HepG2 (cell line): ENCODE data around the gene TCAP. TPM values are rescaled to one million over a fixed set of nuclear protein-coding genes. Genes with fewer than 3 reads are reported as not detected.

Experiments used
- CHD2 ChIP-seq: IDR thresholded peaks from 2 replicates; pipeline ENCODE4 v1.6.1; 2011; ENCODE audit warnings: low read depth, low read length, improper control_type of control experiment
- GABPB1 ChIP-seq: IDR thresholded peaks from 2 replicates; pipeline ENCODE4 v1.6.1; 2016; ENCODE audit warnings: mild to moderate bottlenecking, missing genetic modification reagents, moderate library complexity, missing compliant biosample characterization
- KAT8 ChIP-seq: IDR thresholded peaks from 2 replicates; pipeline ENCODE4 v1.6.1; 2016; ENCODE audit warnings: missing genetic modification reagents, missing compliant biosample characterization
- KLF16 ChIP-seq, 2 experiments: sonication (generic) in 1 of 2; formaldehyde crosslinking in 1 of 2; IDR thresholded peaks; 2 replicates each; pipeline versions ENCODE4 v1.6.1 to v1.8.0; 2016 to 2023; ENCODE audit warnings: missing genetic modification reagents in 2 of 2, missing compliant biosample characterization in 1 of 2
- MAFF ChIP-seq: IDR thresholded peaks from 2 replicates; pipeline ENCODE4 v1.6.1; 2011; ENCODE audit warnings: low read depth, low read length, improper control_type of control experiment
- MATR3 ChIP-seq: sonication (generic); formaldehyde crosslinking; IDR thresholded peaks from 2 replicates; pipeline ENCODE4 v1.4.0; 2020; ENCODE audit warnings: missing genetic modification reagents
- MBD4 ChIP-seq: IDR thresholded peaks from 2 replicates; pipeline ENCODE4 v1.6.1; 2012; ENCODE audit warnings: low read length, inconsistent platforms, borderline replicate concordance
- NCOA5 ChIP-seq: sonication (generic); formaldehyde crosslinking; IDR thresholded peaks from 2 replicates; pipeline ENCODE4 v1.4.0; 2020; ENCODE audit warnings: missing genetic modification reagents
- NFRKB ChIP-seq: fragments of 450-650 bp; IDR thresholded peaks from 2 replicates; pipeline ENCODE4 v1.6.1; 2017
- RBFOX2 ChIP-seq: fragments of 200-400 bp; formaldehyde crosslinking; IDR thresholded peaks from 2 replicates; pipeline ENCODE4 v1.6.1; 2017; ENCODE audit warnings: low read depth, mild to moderate bottlenecking, low read length
- STAT5B ChIP-seq: sonication (generic); formaldehyde crosslinking; IDR thresholded peaks from 2 replicates; pipeline ENCODE4 v1.4.0; 2020; ENCODE audit warnings: missing genetic modification reagents
- THYN1 ChIP-seq: sonication (generic); formaldehyde crosslinking; IDR thresholded peaks from 2 replicates; pipeline ENCODE4 v1.8.1; 2023; ENCODE audit warnings: low read depth, mild to moderate bottlenecking, moderate library complexity, missing genetic modification reagents, borderline replicate concordance
- XRCC5 ChIP-seq: fragments of 200-400 bp; formaldehyde crosslinking; optimal IDR thresholded peaks from 2 replicates; pipeline ENCODE3; 2017; ENCODE audit warnings: mild to moderate bottlenecking, low read length
- ZC3H13 ChIP-seq: sonication (generic); formaldehyde crosslinking; IDR thresholded peaks from 2 replicates; pipeline ENCODE4 v1.8.1; 2023; ENCODE audit warnings: mild to moderate bottlenecking, missing genetic modification reagents, moderate library complexity
- ZNF232 ChIP-seq: sonication (generic); formaldehyde crosslinking; IDR thresholded peaks from 2 replicates; pipeline ENCODE4 v1.4.0; 2020; ENCODE audit warnings: missing genetic modification reagents, borderline replicate concordance
- ZNF770 ChIP-seq: sonication (generic); formaldehyde crosslinking; IDR thresholded peaks from 2 replicates; pipeline ENCODE4 v1.5.0; 2020; ENCODE audit warnings: mild to moderate bottlenecking, missing genetic modification reagents
- ZNF879 ChIP-seq: sonication (generic); formaldehyde crosslinking; IDR thresholded peaks from 2 replicates; pipeline ENCODE4 v1.8.1; 2023; ENCODE audit warnings: missing genetic modification reagents
- ZSCAN30 ChIP-seq: sonication (generic); formaldehyde crosslinking; IDR thresholded peaks from 2 replicates; pipeline ENCODE4 v1.5.0; 2020; ENCODE audit warnings: mild to moderate bottlenecking, missing genetic modification reagents
- polyA plus RNA-seq, 8 experiments: library from polyadenylated mRNA; depleted of rRNA in 3 of 8; stranded (reverse) in 7 of 8; unstranded in 1 of 8; fragments of >200 nt; fragmentation: Illumina TruSeq in 4 of 8; extraction: Trizol in 4 of 8; gene quantifications; 2 replicates each; pipeline versions ENCODE4 v1.2.1 to v1.2.3, GENCODE V29; 2011 to 2016; ENCODE audit warnings: low read depth in 4 of 8, missing spikeins in 1 of 8, mixed read lengths in 1 of 8; ENCODE audit not compliant: insufficient read depth in 1 of 8
- total RNA-seq, 5 experiments: library from RNA; depleted of rRNA; stranded (reverse); fragments of >200 nt; fragmentation: Illumina TruSeq; extraction: Trizol; gene quantifications; 2 replicates each; pipeline ENCODE4 v1.2.3, GENCODE V29; 2016; ENCODE audit warnings: low read depth in 1 of 5
- TF ChIP-seq, protein P1 (sequence below): sonication (generic); formaldehyde crosslinking; IDR thresholded peaks from 2 replicates; pipeline ENCODE4 v1.4.0; 2020; ENCODE audit warnings: mild to moderate bottlenecking, missing genetic modification reagents
- TF ChIP-seq, protein P2 (sequence below): sonication (generic); formaldehyde crosslinking; IDR thresholded peaks from 2 replicates; pipeline ENCODE4 v1.9.0; 2021; ENCODE audit warnings: missing genetic modification reagents, borderline replicate concordance
- TF ChIP-seq, protein P3 (sequence below): sonication (generic); formaldehyde crosslinking; IDR thresholded peaks from 2 replicates; pipeline ENCODE4 v1.5.0; 2020; ENCODE audit warnings: missing genetic modification reagents
- TF ChIP-seq, protein P4 (sequence below): sonication (generic); formaldehyde crosslinking; IDR thresholded peaks from 2 replicates; pipeline ENCODE4 v1.8.0; 2022; ENCODE audit warnings: mild to moderate bottlenecking, missing genetic modification reagents, moderate library complexity
- TF ChIP-seq, protein P5 (sequence below): sonication (generic); formaldehyde crosslinking; IDR thresholded peaks from 2 replicates; pipeline ENCODE4 v1.8.0; 2022; ENCODE audit warnings: mild to moderate bottlenecking, missing genetic modification reagents, moderate library complexity

The TCAP gene
- total and polyA plus RNA-seq, 2 of the 13 experiments (the other 11 are each of a cell fraction or from before 2014, with no cell fraction given): 0.24 to 0.65 TPM

DNA sequence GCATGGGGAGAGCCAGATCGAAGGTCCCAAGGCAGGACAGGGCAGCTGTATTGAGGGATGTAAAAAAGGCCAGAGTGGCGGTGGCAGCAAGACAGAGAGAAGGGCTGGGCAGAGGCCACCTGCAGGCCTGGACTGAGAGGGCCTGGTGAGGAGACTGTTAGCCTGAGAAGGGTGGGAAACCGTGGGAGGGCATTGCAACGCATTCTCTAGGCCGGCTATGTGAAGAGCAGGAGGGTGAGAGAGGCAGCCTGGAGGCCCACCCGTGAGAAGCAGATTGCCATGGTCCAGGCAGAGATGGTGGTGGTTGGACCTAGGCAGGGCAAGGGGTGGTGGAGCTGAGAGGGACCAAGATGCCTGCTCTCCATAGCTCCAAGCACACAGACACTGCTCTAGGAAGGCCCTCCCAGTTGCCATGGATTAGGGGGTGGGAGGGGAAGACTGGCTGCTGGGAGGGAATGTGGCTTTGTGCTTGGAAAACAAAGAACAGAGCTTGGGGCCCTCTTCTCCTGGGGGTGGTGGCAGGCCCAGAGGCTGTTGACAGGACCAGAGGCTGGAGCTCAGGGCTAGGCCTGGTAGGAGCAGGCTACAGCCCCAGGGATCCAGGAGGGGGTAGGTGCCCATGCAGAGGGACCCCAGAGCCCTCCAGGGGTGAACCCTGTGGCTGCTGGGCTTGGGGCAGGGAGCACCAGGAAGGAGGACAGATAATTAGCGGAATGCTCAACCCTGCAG lies 12.4 kb upstream of the TCAP start (continued):
- no peak for TF ChIP-seq STAT5B (CRISPR knock-in tag)
- no peak for TF ChIP-seq THYN1
- TF ChIP-seq KLF16 (CRISPR knock-in tag; IDR thresholded peaks at IDR 0.05): no peak
- peak; percentile 25; the same call in 1 of the 2 replicates for TF ChIP-seq GABPB1 (CRISPR knock-in tag)
- TF ChIP-seq RBFOX2: no peak
- TF ChIP-seq, protein P1, sequence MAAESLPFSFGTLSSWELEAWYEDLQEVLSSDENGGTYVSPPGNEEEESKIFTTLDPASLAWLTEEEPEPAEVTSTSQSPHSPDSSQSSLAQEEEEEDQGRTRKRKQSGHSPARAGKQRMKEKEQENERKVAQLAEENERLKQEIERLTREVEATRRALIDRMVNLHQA (CRISPR knock-in tag): no peak
- TF ChIP-seq ZNF232 (CRISPR knock-in tag): no peak
- TF ChIP-seq KAT8 (CRISPR knock-in tag): no peak
- no peak for TF ChIP-seq ZNF879 (CRISPR knock-in tag)
- TF ChIP-seq NCOA5 (CRISPR knock-in tag): no peak
- no peak for TF ChIP-seq XRCC5
- TF ChIP-seq, protein P2, sequence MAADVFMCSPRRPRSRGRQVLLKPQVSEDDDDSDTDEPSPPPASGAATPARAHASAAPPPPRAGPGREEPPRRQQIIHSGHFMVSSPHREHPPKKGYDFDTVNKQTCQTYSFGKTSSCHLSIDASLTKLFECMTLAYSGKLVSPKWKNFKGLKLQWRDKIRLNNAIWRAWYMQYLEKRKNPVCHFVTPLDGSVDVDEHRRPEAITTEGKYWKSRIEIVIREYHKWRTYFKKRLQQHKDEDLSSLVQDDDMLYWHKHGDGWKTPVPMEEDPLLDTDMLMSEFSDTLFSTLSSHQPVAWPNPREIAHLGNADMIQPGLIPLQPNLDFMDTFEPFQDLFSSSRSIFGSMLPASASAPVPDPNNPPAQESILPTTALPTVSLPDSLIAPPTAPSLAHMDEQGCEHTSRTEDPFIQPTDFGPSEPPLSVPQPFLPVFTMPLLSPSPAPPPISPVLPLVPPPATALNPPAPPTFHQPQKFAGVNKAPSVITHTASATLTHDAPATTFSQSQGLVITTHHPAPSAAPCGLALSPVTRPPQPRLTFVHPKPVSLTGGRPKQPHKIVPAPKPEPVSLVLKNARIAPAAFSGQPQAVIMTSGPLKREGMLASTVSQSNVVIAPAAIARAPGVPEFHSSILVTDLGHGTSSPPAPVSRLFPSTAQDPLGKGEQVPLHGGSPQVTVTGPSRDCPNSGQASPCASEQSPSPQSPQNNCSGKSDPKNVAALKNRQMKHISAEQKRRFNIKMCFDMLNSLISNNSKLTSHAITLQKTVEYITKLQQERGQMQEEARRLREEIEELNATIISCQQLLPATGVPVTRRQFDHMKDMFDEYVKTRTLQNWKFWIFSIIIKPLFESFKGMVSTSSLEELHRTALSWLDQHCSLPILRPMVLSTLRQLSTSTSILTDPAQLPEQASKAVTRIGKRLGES (CRISPR knock-in tag): no peak
- TF ChIP-seq CHD2: no peak
- TF ChIP-seq, protein P3, sequence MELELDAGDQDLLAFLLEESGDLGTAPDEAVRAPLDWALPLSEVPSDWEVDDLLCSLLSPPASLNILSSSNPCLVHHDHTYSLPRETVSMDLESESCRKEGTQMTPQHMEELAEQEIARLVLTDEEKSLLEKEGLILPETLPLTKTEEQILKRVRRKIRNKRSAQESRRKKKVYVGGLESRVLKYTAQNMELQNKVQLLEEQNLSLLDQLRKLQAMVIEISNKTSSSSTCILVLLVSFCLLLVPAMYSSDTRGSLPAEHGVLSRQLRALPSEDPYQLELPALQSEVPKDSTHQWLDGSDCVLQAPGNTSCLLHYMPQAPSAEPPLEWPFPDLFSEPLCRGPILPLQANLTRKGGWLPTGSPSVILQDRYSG: no peak
- TF ChIP-seq MBD4: no peak
- TF ChIP-seq ZC3H13 (CRISPR knock-in tag): no peak
- TF ChIP-seq NFRKB: no peak
- TF ChIP-seq, protein P4, sequence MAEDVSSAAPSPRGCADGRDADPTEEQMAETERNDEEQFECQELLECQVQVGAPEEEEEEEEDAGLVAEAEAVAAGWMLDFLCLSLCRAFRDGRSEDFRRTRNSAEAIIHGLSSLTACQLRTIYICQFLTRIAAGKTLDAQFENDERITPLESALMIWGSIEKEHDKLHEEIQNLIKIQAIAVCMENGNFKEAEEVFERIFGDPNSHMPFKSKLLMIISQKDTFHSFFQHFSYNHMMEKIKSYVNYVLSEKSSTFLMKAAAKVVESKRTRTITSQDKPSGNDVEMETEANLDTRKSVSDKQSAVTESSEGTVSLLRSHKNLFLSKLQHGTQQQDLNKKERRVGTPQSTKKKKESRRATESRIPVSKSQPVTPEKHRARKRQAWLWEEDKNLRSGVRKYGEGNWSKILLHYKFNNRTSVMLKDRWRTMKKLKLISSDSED (CRISPR knock-in tag): no peak
- TF ChIP-seq MATR3 (CRISPR knock-in tag): no peak
- no peak for TF ChIP-seq MAFF
- TF ChIP-seq, protein P5, sequence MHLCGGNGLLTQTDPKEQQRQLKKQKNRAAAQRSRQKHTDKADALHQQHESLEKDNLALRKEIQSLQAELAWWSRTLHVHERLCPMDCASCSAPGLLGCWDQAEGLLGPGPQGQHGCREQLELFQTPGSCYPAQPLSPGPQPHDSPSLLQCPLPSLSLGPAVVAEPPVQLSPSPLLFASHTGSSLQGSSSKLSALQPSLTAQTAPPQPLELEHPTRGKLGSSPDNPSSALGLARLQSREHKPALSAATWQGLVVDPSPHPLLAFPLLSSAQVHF (CRISPR knock-in tag): no peak
- TF ChIP-seq ZSCAN30: no peak
- no peak for TF ChIP-seq ZNF770
